HTERT RPE-1 (cell line): Measurements from ENCODE around the gene PCDHGA1.

Experiments
- in situ Hi-C: fragments of 300-500 bp; cut with MboI; formaldehyde crosslinking; loops from 4 replicates; pipeline ENCODE4 v1.14.3; 2020; ENCODE audit warnings: low sequenced_read_pairs

Gene PCDHGA1

GRCh38 chr5:141439411-141440141 lies 109.3 kb downstream of the PCDHGA1 start:
- in situ Hi-C loops: no loop called here

- in situ Hi-C loops: no loop called here
These were observed 110.0 kb downstream of the PCDHGA1 start for GRCh38 chr5:141440341-141440740.

DNA sequence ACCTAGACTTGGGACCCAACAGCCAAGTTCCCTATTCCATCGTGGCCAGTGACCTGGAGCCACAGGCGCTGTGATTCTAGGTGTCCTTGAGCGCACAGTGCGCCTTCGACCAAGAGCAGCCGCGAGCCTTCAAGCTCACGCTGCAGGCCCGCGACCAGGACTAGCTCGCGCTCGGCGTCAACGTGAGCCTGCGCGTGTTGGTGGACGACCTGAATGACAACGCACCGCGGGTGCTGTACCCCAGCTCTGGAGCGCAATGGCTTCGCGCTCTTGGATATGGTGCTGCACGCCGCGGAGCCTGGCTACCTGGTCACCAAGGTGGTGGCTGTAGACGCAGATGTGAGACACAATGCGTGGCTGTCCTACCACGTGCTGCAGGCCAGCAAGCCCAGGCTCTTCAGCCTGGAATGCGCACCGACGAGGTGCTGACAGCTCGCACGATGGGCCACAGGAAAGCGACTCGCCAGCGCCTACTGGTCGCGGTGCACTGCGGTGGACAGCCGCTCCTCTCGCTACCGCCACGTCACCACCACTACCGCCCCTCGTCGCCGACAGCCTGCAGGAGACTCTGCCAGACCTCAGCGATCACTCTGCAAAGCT lies 111.4 kb downstream of the PCDHGA1 start:
- in situ Hi-C loops: no loop called here

- in situ Hi-C loops: no loop called here
These were observed 135.0 kb downstream of the PCDHGA1 start for GRCh38 chr5:141465351-141465750.

GRCh38 chr5:141475625-141476131 lies 145.4 kb downstream of the PCDHGA1 start, which contains the start of gene PCDHGC3:
Gene PCDHGC3 (plus strand): TSS chr5:141475966. CDS start chr5:141476117, 151 bp downstream.
- in situ Hi-C loops: no loop called here

- in situ Hi-C loops: no loop called here
These were observed 146.0 kb downstream of the PCDHGA1 start for GRCh38 chr5:141476132-141476911.

DNA sequence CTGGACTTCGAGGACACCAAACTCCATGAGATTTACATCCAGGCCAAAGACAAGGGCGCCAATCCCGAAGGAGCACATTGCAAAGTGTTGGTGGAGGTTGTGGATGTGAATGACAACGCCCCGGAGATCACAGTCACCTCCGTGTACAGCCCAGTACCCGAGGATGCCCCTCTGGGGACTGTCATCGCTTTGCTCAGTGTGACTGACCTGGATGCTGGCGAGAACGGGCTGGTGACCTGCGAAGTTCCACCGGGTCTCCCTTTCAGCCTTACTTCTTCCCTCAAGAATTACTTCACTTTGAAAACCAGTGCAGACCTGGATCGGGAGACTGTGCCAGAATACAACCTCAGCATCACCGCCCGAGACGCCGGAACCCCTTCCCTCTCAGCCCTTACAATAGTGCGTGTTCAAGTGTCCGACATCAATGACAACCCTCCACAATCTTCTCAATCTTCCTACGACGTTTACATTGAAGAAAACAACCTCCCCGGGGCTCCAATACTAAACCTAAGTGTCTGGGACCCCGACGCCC lies 146.8 kb downstream of the PCDHGA1 start:
- in situ Hi-C loops: no loop called here

GRCh38 chr5:141477815-141478214 lies 147.5 kb downstream of the PCDHGA1 start:
- in situ Hi-C loops: no loop called here

- in situ Hi-C loops: no loop called here
These were observed 148.1 kb downstream of the PCDHGA1 start for GRCh38 chr5:141478321-141478945.

DNA sequence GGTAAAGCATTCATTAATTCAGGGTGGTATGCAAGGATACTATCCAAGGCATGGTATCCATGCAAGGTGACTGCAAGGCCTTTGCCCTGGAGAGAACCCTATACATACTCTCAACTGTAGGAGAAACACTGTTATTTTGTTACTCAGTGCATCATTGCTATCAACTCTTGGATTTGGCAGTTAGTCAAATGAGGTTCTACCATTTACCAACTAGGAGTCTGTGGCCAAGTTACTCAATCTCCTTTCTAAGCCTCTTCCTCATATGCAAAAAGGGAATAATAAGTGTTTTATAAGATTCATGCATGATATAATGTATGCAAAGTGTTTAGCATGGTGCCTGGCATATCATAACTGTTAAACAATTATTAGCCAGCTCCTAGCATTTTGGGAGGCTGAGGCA lies 149.5 kb downstream of the PCDHGA1 start:
- in situ Hi-C loops: no loop called here

DNA sequence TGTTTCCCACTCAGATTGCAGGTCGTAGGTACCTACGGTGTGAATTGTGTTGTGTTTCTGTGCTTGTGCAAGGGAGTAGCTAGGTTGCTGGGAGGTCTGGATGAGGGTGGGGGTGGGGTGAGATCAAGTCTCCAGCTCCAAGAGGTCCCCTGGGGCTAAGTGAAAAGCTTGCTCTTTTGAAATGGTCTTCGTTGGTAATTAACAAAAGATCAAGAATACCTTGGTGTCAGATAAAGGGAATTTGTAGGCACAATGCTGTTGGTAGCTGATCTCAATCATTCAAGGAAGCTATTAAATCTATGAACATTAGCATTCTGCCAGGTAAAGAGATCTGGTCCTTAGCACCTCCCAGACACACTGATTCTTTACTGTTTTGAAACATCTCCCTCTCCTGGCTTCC lies 153.6 kb downstream of the PCDHGA1 start:
- in situ Hi-C loops: no loop called here

DNA sequence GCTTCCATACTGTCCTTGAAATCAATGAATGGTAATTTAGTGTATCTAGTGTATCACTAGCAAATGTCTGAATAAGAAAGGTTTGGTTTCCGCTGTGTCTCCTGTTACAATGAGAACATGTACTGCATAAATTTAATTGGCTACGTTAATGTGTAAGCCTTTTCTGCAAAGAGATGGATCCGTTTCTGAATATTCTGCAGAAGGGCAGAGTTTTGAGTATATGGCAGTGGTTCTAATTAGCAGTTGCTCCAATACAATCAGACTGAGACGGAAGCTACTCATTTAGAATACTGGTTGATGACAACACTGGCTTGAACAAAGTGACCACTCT lies 154.0 kb downstream of the PCDHGA1 start:
- in situ Hi-C loops: no loop called here

DNA sequence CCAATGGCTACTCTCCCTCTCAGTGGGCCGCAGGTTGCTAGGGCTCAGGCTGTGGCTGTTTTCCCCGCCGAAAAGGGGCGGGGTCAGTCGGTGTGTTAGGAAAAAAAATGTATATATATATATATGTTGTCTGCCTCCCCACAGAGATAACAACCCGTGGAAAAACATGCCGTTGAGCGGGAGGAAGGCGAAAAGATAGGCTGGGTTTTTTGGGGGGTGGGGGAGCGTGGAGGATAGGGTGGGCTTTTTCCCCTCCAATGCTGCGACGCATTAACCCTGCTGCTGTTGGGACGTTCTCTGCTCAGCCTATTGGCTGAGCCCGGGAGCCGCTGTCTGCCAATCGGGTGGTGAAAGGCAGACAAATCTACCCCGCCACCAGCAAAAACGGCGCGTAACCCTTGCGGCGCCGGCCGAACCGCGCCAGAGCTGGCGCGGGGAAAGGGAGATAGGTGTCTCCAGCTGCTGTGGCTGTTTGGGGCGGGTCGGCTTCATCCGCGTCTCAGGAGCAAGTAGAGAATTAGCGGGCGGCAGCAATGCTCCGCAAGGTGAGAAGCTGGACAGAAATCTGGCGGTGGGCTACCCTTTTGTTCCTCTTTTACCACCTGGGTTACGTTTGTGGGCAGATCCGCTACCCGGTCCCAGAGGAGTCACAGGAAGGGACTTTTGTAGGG lies 154.5 kb downstream of the PCDHGA1 start, which contains the start of gene PCDHGC4:
Gene PCDHGC4, plus strand, starts transcription at position 390 of the 671 bp plus-strand sequence. Its CDS starts 144 bp downstream, at position 534.
- in situ Hi-C loops: no loop called here

DNA sequence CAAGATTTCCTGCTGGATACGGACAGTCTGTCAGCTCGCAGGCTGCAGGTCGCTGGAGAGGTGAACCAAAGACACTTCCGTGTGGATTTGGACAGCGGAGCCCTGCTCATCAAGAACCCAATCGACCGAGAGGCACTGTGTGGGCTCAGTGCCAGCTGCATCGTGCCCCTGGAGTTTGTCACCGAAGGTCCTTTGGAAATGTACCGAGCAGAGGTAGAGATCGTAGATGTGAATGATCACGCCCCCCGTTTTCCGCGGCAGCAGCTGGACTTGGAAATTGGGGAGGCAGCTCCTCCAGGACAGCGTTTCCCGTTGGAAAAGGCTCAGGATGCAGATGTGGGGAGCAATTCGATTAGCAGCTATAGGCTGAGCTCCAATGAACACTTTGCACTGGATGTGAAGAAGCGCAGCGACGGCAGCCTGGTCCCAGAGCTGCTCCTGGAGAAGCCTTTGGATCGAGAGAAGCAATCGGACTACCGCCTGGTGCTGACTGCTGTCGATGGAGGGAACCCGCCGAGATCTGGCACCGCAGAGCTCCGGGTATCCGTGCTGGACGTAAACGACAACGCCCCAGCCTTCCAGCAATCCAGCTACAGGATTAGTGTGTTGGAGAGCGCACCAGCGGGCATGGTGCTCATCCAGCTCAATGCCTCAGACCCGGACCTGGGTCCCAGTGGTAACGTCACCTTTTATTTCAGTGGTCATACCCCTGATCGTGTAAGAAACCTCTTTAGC lies 155.2 kb downstream of the PCDHGA1 start:
- in situ Hi-C loops: no loop called here

DNA sequence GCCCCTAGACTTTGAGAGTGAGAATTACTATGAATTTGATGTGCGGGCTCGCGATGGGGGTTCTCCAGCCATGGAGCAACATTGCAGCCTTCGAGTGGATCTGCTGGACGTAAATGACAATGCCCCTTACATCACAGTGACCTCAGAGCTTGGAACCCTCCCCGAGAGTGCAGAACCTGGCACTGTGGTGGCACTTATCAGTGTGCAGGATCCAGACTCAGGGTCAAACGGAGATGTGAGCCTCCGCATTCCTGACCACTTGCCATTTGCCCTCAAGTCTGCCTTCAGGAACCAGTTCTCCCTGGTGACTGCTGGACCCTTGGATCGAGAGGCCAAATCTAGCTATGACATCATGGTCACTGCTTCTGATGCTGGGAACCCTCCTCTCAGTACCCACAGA lies 155.8 kb downstream of the PCDHGA1 start:
- in situ Hi-C loops: no loop called here

DNA sequence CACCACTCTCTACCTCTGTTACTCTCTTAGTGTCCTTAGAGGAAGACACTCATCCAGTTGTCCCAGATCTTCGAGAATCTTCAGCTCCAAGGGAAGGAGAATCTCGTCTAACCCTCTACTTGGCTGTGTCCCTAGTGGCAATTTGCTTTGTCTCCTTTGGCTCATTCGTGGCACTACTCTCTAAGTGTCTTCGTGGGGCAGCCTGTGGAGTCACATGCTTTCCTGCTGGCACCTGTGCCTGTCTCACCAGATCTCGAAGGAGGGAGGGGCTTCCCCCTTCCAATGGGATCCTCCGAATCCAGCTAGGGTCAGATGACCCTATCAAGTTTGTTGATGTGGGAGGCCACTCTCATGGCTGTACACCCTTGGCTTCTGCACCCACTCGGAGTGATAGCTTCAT lies 156.8 kb downstream of the PCDHGA1 start:
- in situ Hi-C loops: no loop called here

DNA sequence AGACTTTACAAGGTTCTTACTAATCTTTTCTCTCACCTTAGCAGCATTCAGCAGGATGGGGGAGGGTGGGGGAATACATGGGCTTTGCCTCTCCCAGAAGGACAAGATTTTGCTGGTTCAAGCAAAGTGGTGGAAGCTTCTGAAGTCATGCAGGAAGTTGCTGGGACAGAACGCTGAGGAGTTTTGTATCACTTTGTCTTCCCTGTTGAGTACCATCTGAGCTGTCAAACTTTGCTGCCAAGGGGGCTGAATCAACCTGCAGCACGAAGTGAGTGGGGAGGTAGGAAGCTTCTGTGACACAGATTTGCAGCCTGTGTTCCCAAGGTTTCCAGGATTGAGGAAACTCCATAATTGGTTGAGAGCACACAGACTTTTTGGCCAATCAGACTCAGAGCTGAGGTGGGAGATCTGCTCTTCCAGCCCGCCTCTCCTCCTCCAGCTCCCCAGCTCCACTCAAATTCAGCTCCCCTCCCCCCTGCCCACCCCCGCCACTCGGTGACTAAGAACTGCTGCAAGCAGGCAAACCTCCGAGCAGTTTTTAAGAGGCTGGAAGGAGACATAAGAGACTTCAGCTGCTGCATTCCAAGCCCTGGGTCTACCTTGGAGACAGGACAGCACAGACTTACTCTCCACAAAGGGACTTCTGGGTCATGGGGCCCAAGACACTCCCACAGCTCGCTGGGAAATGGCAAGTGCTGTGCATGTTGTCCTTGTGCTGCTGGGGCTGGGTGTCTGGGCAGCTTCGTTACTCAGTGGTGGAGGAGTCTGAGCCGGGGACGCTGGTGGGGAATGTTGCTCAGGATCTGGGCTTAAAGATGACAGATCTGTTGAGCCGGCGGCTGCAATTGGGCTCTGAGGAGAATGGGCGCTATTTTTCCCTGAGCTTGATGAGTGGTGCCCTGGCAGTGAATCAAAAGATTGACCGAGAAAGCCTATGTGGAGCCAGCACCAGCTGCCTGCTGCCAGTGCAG lies 158.6 kb downstream of the PCDHGA1 start, which contains the start of gene PCDHGC5:
Gene PCDHGC5, plus strand, starts transcription at position 491 of the 971 bp plus-strand sequence. Its CDS starts 160 bp downstream, at position 651.
- in situ Hi-C loops: no loop called here

GRCh38 chr5:141489841-141490240 lies 159.5 kb downstream of the PCDHGA1 start:
- in situ Hi-C loops: no loop called here
